Parathyroid adenoma (tissue), 2 donors: Measurements from ENCODE around the gene NOL4L.

Experiments
- H2AFZ ChIP-seq: fragments of 300-600 bp; sonication (generic); one replicate; pipeline ENCODE4 v1.7.0; 2017; ENCODE audit warnings: antibody characterized with exemption, mild to moderate bottlenecking
- H3K27ac ChIP-seq: fragments of 300-600 bp; sonication (generic); one replicate; pipeline ENCODE4 v1.7.0; 2017
- H3K27me3 ChIP-seq: fragments of 300-600 bp; sonication (generic); one replicate; pipeline ENCODE4 v1.7.0; 2017; ENCODE audit warnings: low read length; ENCODE audit not compliant: control insufficient read depth, insufficient read depth
- H3K36me3 ChIP-seq: fragments of 300-600 bp; sonication (generic); one replicate; pipeline ENCODE4 v1.7.0; 2017; ENCODE audit warnings: low read length; ENCODE audit not compliant: control insufficient read depth, insufficient read depth
- H3K4me1 ChIP-seq: fragments of 300-600 bp; sonication (generic); one replicate; pipeline ENCODE4 v1.7.0; 2017; ENCODE audit warnings: control low read depth
- H3K4me2 ChIP-seq: fragments of 300-600 bp; sonication (generic); one replicate; pipeline ENCODE4 v1.7.0; 2017; ENCODE audit warnings: low read length
- H3K4me3 ChIP-seq: fragments of 300-600 bp; sonication (generic); one replicate; pipeline ENCODE4 v1.7.0; 2017; ENCODE audit warnings: low read depth, low read length
- H3K79me2 ChIP-seq: fragments of 300-600 bp; sonication (generic); one replicate; pipeline ENCODE4 v1.7.0; 2017; ENCODE audit warnings: control low read depth
- H3K9ac ChIP-seq: fragments of 300-600 bp; sonication (generic); one replicate; pipeline ENCODE4 v1.7.0; 2017; ENCODE audit warnings: mild to moderate bottlenecking
- H3K9me3 ChIP-seq: fragments of 300-600 bp; sonication (generic); one replicate; pipeline ENCODE4 v1.7.0; 2017; ENCODE audit warnings: low read length; ENCODE audit not compliant: control insufficient read depth
- CTCF ChIP-seq: fragments of 300-600 bp; sonication (generic); IDR thresholded peaks from one replicate; pipeline ENCODE4 v1.7.0; 2017; ENCODE audit warnings: antibody characterized with exemption, mild to moderate bottlenecking
- donor health status: primary hyperparathyroidism.

Gene NOL4L

DNA sequence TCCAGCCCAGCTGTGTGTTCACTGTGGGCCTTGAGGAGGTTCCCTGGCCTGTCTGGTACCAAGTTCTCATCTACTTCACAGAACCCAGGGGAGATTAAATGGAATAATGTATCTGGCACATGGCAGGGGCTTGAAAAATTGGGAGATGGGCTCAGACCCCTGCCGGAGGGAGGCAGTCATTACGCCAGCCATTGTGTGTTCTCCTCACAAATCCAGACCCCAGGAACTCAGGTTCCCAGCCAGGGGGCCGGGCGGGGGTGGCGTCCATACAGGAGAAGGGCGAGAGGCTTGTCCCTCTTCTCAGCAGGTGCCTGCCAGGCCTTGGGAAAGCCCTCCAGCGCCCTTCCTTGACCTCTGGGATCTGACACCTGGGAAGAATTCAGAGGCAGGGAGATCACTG, 8.1 kb downstream of the NOL4L start:
- H3K27me3 ChIP-seq = no peaks in the 10 kb centered on the region
- no peak overlapping the region for H3K27ac ChIP-seq
- H3K4me1 ChIP-seq = peaks cover 9% of the 10 kb centered on the region
- no peaks in the 10 kb centered on the region for H3K9me3 ChIP-seq
- peaks cover 6% of the 10 kb centered on the region for H3K79me2 ChIP-seq
- H2AFZ ChIP-seq = no peak overlapping the region
- no peak overlapping the region for H3K9ac ChIP-seq
- TF ChIP-seq CTCF = no peak
- H3K36me3 ChIP-seq = no peaks in the 10 kb centered on the region
- no peak overlapping the region for H3K4me2 ChIP-seq
- no peak overlapping the region for H3K4me3 ChIP-seq

GRCh38 chr20:32576560-32576959, 8.6 kb downstream of the NOL4L start:
- Histone ChIP-seq H3K27ac (no peak overlapping the region), H3K4me1 (peaks cover 6% of the 10 kb centered on the region), H3K79me2 (peaks cover 6% of the 10 kb centered on the region), H3K9ac (no peak overlapping the region), H3K27me3 (no peaks in the 10 kb centered on the region), H2AFZ (no peak overlapping the region), H3K36me3 (no peaks in the 10 kb centered on the region), H3K4me3 (no peak overlapping the region), H3K9me3 (no peaks in the 10 kb centered on the region), H3K4me2 (no peak overlapping the region)
- no peak for TF ChIP-seq CTCF

DNA sequence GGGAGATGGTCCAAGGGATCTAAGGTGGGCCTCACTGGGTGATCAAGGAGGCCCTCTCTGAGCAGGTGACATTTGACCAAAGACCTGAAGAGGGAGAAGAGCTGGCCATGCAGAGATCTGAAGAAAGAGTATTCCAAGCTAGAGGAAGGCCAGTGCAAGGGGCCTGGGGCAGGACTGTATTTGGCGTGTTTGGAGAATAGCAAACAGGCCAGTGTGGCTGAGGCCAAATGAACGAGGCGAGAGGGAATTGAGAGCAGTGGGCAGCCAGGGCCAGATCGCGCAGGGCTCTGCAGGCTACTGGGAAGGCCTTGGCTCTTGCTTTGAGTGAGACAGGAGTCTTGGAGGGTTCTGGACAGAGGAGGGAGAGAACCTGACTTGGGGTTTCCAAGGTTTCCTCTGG, 9.3 kb downstream of the NOL4L start:
- Histone ChIP-seq H3K79me2 (peaks cover 6% of the 10 kb centered on the region), H3K27me3 (no peaks in the 10 kb centered on the region), H3K4me2 (no peak overlapping the region), H3K9me3 (no peaks in the 10 kb centered on the region), H3K36me3 (no peaks in the 10 kb centered on the region), H2AFZ (no peak overlapping the region), H3K4me3 (no peak overlapping the region), H3K9ac (no peak overlapping the region), H3K27ac (no peak overlapping the region), H3K4me1 (no peaks in the 10 kb centered on the region)
- TF ChIP-seq CTCF = no peak

- H3K4me3 ChIP-seq = no peak overlapping the region
- no peak overlapping the region for H3K27ac ChIP-seq
- TF ChIP-seq CTCF = no peak
- H2AFZ ChIP-seq = no peak overlapping the region
- no peaks in the 10 kb centered on the region for H3K36me3 ChIP-seq
- H3K9ac ChIP-seq = no peak overlapping the region
- H3K4me2 ChIP-seq = no peak overlapping the region
- peaks cover 7% of the 10 kb centered on the region for H3K79me2 ChIP-seq
- H3K4me1 ChIP-seq = no peaks in the 10 kb centered on the region
- no peaks in the 10 kb centered on the region for H3K27me3 ChIP-seq
- H3K9me3 ChIP-seq = no peaks in the 10 kb centered on the region
Measured at GRCh38 chr20:32575227-32575581, 9.9 kb downstream of the NOL4L start.

- H3K4me3 ChIP-seq = no peak overlapping the region
- TF ChIP-seq CTCF = no peak
- H3K36me3 ChIP-seq = no peaks in the 10 kb centered on the region
- no peak overlapping the region for H2AFZ ChIP-seq
- no peak overlapping the region for H3K4me2 ChIP-seq
- no peaks in the 10 kb centered on the region for H3K9me3 ChIP-seq
- H3K9ac ChIP-seq = no peak overlapping the region
- no peaks in the 10 kb centered on the region for H3K27me3 ChIP-seq
- no peak overlapping the region for H3K27ac ChIP-seq
- H3K79me2 ChIP-seq = peaks cover 8% of the 10 kb centered on the region
- no peaks in the 10 kb centered on the region for H3K4me1 ChIP-seq
Measured at GRCh38 chr20:32574296-32575226, 10.6 kb downstream of the NOL4L start.
